Dendritic cell treated with granulocyte-macrophage colony-stimulating factor and Interleukin-4, amounts not matched to agents 40 ng/mL and 50 ng/mL, for 4 days (primary cell): Measurements from ENCODE around the gene RAB8B.
"Not testable (repeated sequence)": the region's sequence is repeated elsewhere in the genome, so short reads cannot be mapped to it uniquely, and the experiment has no call there.

Source experiments
- H3K27ac Mint-ChIP-seq: one replicate; pipeline ENCODE4 v1.8.0; 2022; ENCODE audit warnings: mild to moderate bottlenecking, mixed read lengths
- H3K27me3 Mint-ChIP-seq: one replicate; pipeline ENCODE4 v1.8.0; 2022; ENCODE audit warnings: mild to moderate bottlenecking, mixed read lengths
- H3K36me3 Mint-ChIP-seq: one replicate; pipeline ENCODE4 v1.8.0; 2022; ENCODE audit warnings: low read depth, mixed read lengths
- H3K4me1 Mint-ChIP-seq: one replicate; pipeline ENCODE4 v1.8.0; 2022; ENCODE audit warnings: low read depth, mixed read lengths
- H3K4me3 Mint-ChIP-seq: one replicate; pipeline ENCODE4 v1.8.0; 2022; ENCODE audit warnings: mild to moderate bottlenecking, moderate library complexity, mixed read lengths
- H3K9me3 Mint-ChIP-seq: one replicate; pipeline ENCODE4 v1.8.0; 2022; ENCODE audit warnings: mixed read lengths
- intact Hi-C: fragments of 100-400 bp; cut with micrococcal nuclease; formaldehyde crosslinking; loops from one replicate; pipeline ENCODE4 v1.15.0; 2022

RAB8B gene

DNA sequence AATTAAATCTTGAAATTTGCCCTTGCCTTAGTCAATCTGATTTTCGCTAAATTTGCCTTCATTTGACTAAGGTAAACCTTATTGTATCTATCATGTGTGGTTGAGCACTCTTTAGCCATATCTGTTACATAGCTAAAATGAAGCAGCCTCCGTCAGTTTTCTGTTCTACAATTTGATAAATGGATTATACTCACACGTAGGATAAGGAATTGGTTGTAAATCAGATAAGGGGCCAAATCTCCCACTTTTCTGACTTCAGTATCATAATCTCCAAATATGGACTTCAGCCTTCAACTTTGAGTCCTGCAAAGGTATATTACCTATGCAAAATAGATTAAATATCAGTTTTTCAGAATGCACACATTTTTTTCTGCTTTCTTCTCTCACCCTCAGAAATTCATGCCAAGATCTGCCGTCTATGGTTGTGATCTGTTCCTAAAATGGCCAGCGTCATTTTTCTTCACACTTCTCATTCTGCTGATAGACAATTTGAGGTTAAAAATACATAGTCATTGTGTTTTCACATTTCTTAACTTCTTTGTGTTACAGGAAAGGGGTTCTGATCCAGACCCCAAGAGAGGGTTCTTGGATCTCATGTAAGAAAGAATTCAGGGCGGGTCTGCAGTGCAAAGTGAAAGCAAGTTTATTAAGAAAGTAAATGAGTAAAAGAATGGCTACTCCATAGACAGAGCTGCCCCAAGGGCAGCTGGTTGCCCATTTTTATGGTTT, 36.9 kb downstream of the RAB8B start:
- Mint-ChIP-seq H3K27me3 (no peaks in the 10 kb centered on the region), H3K9me3 (no peaks in the 10 kb centered on the region), H3K36me3 (peaks cover 12% of the 10 kb centered on the region), H3K4me3 (peak overlapping the region; percentile 57), H3K27ac (peak overlapping the region; percentile 82), H3K4me1 (peaks cover 35% of the 10 kb centered on the region)
- intact Hi-C loops: no loop called here

GRCh38 chr15:63226966-63227401, 37.6 kb downstream of the RAB8B start:
- H3K36me3 Mint-ChIP-seq: peaks cover 12% of the 10 kb centered on the region
- intact Hi-C loops: no loop called here
- H3K27me3 Mint-ChIP-seq: no peaks in the 10 kb centered on the region
- H3K4me3 Mint-ChIP-seq: no peak overlapping the region
- peak overlapping the region; percentile 82 for H3K27ac Mint-ChIP-seq
- H3K9me3 Mint-ChIP-seq: no peaks in the 10 kb centered on the region
- peaks cover 33% of the 10 kb centered on the region for H3K4me1 Mint-ChIP-seq

DNA sequence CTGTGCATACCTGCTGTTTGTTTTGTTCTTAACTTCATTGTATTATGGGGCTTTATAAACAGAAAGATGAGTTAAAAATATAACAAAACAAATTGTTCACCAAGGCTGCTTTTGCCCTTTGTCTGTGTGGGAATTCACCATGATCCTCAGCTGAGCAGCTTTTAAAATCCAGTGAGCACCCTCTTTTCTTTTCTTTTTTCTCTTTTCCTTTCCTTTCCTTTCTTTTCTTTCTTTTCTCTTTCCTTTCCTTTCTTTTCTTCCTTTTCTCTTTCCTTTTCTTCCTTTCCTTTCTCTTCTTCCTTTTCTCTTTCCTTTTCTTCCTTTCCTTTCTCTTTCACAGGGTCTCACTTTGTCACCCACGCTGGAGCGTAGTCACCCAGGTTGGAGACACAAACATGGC, 38.3 kb downstream of the RAB8B start:
- no peaks in the 10 kb centered on the region for H3K9me3 Mint-ChIP-seq
- peaks cover 12% of the 10 kb centered on the region for H3K36me3 Mint-ChIP-seq
- H3K4me3 Mint-ChIP-seq: no peak overlapping the region
- no peaks in the 10 kb centered on the region for H3K27me3 Mint-ChIP-seq
- intact Hi-C loops: no loop called here
- H3K27ac Mint-ChIP-seq: peak overlapping the region; percentile 23
- H3K4me1 Mint-ChIP-seq: peaks cover 28% of the 10 kb centered on the region

GRCh38 chr15:63231206-63231605, 41.8 kb downstream of the RAB8B start:
- Mint-ChIP-seq H3K4me3 (no peak overlapping the region), H3K4me1 (peaks cover 35% of the 10 kb centered on the region), H3K9me3 (no peaks in the 10 kb centered on the region), H3K36me3 (peaks cover 7% of the 10 kb centered on the region), H3K27ac (peak overlapping the region; percentile 25), H3K27me3 (no peaks in the 10 kb centered on the region)
- intact Hi-C loops: no loop called here

- Mint-ChIP-seq H3K36me3 (peaks cover 7% of the 10 kb centered on the region), H3K4me1 (peaks cover 31% of the 10 kb centered on the region), H3K4me3 (no peak overlapping the region), H3K27me3 (no peaks in the 10 kb centered on the region), H3K9me3 (no peaks in the 10 kb centered on the region), H3K27ac (peak overlapping the region; percentile 25)
- intact Hi-C loops: no loop called here
Measured at GRCh38 chr15:63231706-63232105, 42.3 kb downstream of the RAB8B start.

GRCh38 chr15:63232405-63232804, 43.0 kb downstream of the RAB8B start:
- intact Hi-C loops: no loop called here
- H3K27me3 Mint-ChIP-seq: no peaks in the 10 kb centered on the region
- peaks cover 7% of the 10 kb centered on the region for H3K36me3 Mint-ChIP-seq
- no peak overlapping the region for H3K4me3 Mint-ChIP-seq
- H3K27ac Mint-ChIP-seq: no peak overlapping the region
- no peaks in the 10 kb centered on the region for H3K9me3 Mint-ChIP-seq
- H3K4me1 Mint-ChIP-seq: peaks cover 38% of the 10 kb centered on the region

DNA sequence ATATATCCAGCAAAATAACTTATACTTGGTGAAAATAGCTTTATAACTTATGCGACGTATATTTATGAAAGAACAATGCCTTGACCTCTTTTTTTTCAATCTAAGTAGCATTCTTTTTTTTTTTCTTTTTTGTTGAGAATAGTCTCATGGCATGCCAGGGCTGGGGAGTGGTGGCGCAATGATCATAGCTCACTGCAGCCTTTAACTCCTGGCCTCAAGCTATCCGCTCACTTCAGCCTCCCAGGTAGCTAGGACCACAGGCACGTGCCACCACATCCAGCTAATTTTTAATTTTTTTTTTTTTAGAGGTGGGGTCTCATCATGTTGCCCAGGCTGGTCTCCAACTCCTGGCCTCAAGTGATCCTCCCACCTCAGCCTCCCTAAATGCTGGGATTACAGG, 43.5 kb downstream of the RAB8B start:
- Mint-ChIP-seq H3K9me3 (no peaks in the 10 kb centered on the region), H3K4me1 (peaks cover 39% of the 10 kb centered on the region), H3K27ac (peak overlapping the region; percentile 76), H3K4me3 (no peak overlapping the region), H3K27me3 (no peaks in the 10 kb centered on the region), H3K36me3 (peaks cover 2% of the 10 kb centered on the region)
- intact Hi-C loops: no loop called here

DNA sequence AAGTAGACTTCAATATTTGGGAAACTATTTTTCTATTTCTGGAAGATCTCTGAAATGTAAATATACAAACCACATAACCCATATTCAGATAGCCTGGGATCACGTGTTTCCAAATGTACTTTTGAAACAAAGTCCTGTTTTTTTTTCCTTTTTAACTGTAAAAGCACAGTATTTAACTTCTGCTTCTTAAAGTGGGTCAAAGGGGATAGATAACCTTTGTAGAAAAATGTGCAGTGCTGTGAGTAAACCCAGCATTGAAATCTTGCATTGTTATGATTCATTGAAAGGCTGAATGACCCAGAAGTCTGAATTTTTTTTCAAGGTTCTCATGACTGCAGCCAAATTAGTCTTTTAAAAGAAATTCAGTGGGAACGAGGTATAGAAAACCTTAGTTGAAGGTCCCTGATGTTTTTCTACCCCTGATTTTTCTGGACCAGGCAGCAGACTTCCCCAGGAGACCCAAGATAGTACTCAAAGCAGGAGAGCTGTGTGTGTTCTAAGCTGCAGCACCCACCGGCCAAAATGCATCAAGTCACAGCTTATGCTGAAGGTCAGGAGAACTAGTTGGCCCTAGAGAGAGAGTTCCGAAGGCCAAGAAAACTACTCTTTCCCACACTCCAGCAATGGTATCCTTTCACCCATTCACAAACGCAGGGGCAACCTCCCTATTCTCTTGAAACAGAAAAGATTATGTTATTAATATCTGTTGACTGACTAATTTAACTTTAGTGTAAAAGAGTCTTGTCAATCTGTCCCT, 44.4 kb downstream of the RAB8B start:
- no peaks in the 10 kb centered on the region for H3K36me3 Mint-ChIP-seq
- intact Hi-C loops: no loop called here
- peaks cover 39% of the 10 kb centered on the region for H3K4me1 Mint-ChIP-seq
- H3K27me3 Mint-ChIP-seq: no peaks in the 10 kb centered on the region
- no peaks in the 10 kb centered on the region for H3K9me3 Mint-ChIP-seq
- H3K4me3 Mint-ChIP-seq: no peak overlapping the region
- H3K27ac Mint-ChIP-seq: peak overlapping the region; percentile 76

- intact Hi-C loops: no loop called here
- Mint-ChIP-seq H3K4me1 (peaks cover 42% of the 10 kb centered on the region), H3K4me3 (peak overlapping the region; percentile 13), H3K9me3 (no peaks in the 10 kb centered on the region), H3K27me3 (no peaks in the 10 kb centered on the region), H3K27ac (peak overlapping the region; percentile 76), H3K36me3 (peaks cover under 1% of the 10 kb centered on the region)
Measured at GRCh38 chr15:63234451-63234870, 45.1 kb downstream of the RAB8B start.

DNA sequence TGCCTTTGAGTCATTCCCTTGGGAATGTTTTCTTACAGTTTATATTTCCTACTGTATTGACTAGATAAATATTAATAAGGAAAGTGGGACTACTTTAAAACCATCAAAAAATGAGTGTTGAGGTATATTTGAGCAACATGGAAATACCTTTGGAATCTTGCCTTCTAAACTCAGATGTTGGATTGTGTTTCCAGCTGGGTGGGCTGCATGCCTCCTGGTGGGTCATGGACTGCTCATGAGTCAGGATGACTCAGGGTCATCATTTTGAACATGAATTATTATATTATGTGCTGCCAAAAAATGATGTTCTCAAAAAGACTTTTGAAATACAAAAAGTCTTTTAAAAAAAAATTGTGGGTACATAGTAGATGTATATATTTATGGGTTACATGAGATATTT, 46.9 kb downstream of the RAB8B start:
- intact Hi-C loops: loop anchor here (5.0 kb wide), 1 partner anchor 44 kb away; no protein-coding TSS in a partner anchor
- H3K9me3 Mint-ChIP-seq: no peaks in the 10 kb centered on the region
- H3K36me3 Mint-ChIP-seq: peaks cover 7% of the 10 kb centered on the region
- no peaks in the 10 kb centered on the region for H3K27me3 Mint-ChIP-seq
- H3K4me3 Mint-ChIP-seq: no peak overlapping the region
- no peak overlapping the region for H3K27ac Mint-ChIP-seq
- peaks cover 49% of the 10 kb centered on the region for H3K4me1 Mint-ChIP-seq

DNA sequence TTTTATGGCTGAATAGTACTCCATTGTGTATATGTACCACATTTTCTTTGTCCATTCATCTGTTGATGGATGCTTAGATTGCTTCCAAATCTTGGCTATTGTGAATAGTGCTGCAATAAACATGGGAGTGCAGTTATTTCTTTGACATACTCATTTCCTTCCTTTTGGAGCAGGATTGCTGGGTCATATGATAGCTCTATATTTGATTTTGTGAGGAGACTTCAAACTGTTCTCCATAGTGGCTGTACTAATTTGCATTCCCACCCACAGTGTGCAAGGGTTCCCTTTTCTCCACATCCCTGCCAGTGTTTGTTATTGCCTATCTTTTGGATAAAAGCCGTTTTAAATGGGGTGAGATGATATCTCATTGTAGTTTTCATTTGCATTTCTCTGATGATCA, 47.7 kb downstream of the RAB8B start:
- not testable (repeated sequence) for H3K36me3 Mint-ChIP-seq
- H3K4me1 Mint-ChIP-seq: peaks cover 44% of the 10 kb centered on the region

GRCh38 chr15:63238171-63238570, 48.8 kb downstream of the RAB8B start:
- Mint-ChIP-seq H3K27me3 (no peaks in the 10 kb centered on the region), H3K4me1 (peaks cover 47% of the 10 kb centered on the region), H3K27ac (peak overlapping the region; percentile 39), H3K4me3 (no peak overlapping the region), H3K9me3 (no peaks in the 10 kb centered on the region), H3K36me3 (peaks cover 9% of the 10 kb centered on the region)
- intact Hi-C loops: loop anchor here (5.0 kb wide), 1 partner anchor 46 kb away; no protein-coding TSS in a partner anchor

More for the DNA sequence above, 47.7 kb downstream of the RAB8B start:
- not testable (repeated sequence) for H3K4me3 Mint-ChIP-seq, H3K27me3 Mint-ChIP-seq, H3K9me3 Mint-ChIP-seq
- intact Hi-C loops: loop anchor here (5.0 kb wide), 1 partner anchor 45 kb away; no protein-coding TSS in a partner anchor
- H3K27ac Mint-ChIP-seq: peak overlapping the region; percentile 39

DNA sequence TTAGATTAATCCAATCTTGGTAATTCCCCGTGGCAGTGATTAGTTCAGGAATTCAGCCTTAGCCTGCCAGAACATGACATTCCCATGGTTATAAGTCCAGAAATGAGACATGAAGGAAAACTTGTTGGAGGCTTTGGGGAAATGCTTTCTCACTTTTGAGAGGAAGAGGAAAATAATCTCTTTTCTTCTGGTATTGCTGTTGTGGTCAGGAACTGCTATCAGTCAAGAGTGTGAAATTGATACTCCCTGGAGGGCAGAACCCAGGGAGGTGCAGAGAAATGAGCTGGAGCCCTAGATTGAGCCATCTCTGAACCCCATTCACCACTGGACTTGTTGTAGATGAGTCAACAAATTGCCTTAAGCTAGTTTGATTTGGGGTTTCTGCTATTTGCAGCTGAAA, 49.4 kb downstream of the RAB8B start:
- no peak overlapping the region for H3K4me3 Mint-ChIP-seq
- H3K27me3 Mint-ChIP-seq: no peaks in the 10 kb centered on the region
- intact Hi-C loops: loop anchor here (5.0 kb wide), 1 partner anchor 46 kb away; no protein-coding TSS in a partner anchor
- H3K9me3 Mint-ChIP-seq: no peaks in the 10 kb centered on the region
- H3K4me1 Mint-ChIP-seq: peaks cover 52% of the 10 kb centered on the region
- no peak overlapping the region for H3K27ac Mint-ChIP-seq
- peaks cover 15% of the 10 kb centered on the region for H3K36me3 Mint-ChIP-seq

DNA sequence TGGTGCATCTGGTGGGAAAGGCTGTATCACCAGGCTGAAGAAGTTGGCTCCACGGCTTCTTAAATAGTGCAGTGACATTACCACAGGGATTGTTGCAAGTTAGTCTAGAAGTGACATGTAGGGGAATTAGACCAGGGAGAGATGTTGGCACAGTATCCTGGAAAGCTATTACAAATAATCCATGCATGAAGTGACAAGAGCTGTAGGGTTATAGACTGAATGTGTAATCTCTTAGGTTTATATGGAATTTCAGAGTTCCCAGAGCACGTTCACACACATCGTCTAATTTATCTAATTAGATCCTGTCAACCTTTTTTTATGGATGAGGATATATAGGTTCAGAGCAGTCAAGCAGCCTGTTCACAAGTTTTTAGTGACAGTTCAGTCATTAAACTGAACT, 50.7 kb downstream of the RAB8B start:
- Mint-ChIP-seq H3K27me3 (no peaks in the 10 kb centered on the region), H3K9me3 (no peaks in the 10 kb centered on the region), H3K4me3 (no peak overlapping the region), H3K4me1 (peaks cover 51% of the 10 kb centered on the region), H3K36me3 (peaks cover 21% of the 10 kb centered on the region), H3K27ac (peak overlapping the region; percentile 1)
- intact Hi-C loops: no loop called here
